ENCODE results near the gene SELENOV.

Gene SELENOV

DNA sequence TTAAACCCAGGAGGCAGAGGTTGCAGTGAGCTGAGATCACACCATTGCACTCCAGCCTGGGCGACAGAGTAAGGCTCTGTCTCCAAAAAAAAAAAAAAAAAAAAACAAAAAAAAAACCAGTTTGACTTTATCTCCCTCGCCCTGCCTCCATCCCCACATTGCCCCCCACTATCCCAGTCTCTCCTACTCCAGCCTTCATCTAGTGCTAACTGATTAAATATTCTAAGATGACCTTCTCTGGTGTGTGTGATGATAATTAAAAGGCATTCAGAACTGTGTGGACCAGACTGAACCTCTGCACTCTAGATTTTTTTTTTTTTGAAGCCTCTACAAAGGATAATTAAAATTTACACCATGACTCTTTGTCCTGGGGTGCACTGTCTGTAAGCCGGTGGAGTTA is 22.2 kb upstream of the SELENOV start:
- no peak for DNase-seq (ENCODE audit: low spot score)

DNA sequence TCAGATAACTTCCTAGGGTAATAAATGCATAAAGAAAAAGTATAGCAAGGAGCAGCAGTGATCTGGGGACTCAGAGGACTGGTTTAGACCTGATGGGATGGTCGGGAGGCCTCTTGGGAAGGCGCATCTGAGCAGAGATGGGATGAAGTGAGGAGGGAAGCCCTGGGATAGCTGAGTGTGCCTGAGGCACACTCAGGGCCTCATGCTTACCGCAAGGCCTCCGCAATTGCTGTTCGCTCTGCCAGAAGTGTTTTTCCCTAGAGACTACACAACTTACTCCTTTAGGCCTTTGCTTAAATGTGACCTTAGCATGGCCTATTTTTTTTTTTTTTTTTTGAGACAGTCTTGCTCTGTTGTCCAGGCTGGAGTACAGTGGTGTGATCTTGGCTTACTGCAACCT is 20.3 kb upstream of the SELENOV start:
- DNase-seq (ENCODE audit: low spot score), result no peak

DNA sequence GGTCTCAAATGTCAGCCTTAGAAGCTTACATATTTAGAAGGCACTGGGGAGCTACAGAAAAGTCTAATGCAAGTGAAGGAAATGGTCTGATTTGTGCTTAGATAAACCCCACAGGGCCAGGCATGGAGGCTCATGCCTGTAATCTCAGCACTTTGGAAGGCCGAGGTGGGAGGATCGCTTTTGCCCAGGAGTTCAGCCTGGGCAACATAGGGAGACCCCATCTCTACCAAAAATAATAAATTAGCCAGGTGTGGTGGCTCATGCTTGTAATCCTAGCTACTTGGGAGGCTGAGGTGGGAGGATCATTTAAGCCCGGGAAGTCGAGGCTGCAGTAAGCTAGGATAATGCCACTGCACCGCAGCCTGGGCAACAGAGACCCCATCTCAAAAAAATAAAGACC is 18.9 kb upstream of the SELENOV start:
- DNase-seq (ENCODE audit: low spot score), result no peak

DNA sequence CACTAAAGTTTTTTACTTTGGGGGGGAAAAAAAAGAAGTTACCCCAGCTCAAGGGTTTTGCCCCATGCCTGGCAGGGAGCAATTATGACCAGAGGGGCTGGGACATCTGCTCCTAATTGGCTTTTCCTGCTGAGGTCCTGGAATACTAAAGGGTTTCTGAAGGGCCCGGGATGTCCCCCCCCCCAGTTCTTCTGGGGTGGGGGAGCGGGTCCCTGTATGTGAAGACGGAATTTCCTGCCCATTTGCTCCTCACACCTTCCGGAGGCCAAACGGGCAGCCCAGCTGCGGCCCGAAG is 17.3 kb upstream of the SELENOV start:
- no peak for DNase-seq (ENCODE audit: low spot score)

DNA sequence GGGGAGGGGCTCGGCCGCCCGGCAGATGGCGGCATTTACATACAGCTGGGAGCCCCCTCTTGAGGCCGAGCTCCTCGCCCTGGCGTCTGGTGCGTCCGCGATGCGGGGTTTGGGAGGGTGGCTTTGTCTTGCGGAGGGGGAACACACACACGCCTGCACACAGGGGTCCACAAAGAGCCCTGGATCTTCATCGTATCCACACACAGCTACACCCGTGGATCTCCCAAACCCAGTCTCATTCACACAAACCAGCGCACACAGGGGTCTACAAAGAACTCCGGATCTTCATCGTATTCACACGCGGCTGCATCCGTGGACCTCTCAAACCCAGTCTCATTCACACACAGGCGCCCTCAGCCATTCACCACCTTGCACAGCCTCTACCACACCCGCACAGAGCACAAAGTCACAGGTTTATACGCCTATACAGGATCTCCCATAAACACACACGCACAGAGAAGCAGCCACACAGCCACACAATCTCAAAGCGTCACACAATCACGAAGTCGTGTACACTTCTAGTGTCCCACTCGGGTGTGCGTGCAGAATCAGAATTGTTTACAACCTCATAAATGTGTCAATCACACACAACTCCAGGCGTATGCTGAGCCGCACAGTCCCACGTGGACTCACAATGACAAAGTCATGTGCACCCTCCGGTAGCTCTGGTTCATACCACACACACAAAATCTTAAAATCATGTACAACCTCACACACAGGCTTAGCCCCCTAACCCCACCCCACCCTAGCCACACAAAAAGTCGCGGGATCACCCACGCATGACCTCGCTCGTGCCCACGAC is 16.7 kb upstream of the SELENOV start:
- DNase-seq (ENCODE audit: low spot score), result no peak

DNA sequence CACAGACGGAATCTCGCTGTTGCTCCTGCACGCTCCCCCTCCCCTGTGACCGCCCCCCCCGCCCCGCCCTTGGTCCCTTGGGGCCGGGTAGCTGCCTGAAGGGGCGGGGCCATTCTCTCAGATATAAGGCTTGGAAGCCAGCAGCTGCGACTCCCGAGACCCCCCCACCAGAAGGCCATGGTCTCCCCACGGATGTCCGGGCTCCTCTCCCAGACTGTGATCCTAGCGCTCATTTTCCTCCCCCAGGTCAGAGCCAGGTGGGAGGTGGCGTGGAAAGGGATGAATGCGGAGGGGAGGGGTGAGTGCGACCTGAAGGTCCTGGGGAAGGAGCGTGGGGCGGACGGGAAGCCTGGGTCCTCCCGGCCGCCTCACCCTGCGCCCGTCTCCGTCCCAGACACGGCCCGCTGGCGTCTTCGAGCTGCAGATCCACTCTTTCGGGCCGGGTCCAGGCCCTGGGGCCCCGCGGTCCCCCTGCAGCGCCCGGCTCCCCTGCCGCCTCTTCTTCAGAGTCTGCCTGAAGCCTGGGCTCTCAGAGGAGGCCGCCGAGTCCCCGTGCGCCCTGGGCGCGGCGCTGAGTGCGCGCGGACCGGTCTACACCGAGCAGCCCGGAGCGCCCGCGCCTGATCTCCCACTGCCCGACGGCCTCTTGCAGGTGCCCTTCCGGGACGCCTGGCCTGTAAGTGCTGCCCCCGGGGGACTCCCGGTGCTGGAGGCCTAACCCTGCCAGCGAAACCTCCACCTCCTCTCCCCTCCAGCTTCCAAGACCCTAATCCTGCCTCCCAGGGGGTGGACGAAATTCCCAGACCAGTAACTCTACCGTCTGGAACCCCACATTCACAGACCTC is 15.9 kb upstream of the SELENOV start, which contains the start of gene DLL3:
TSS of gene DLL3 (plus strand) at position 150 of the 845 bp plus-strand sequence. CDS start at position 178, 28 bp downstream.
- no peak for DNase-seq (ENCODE audit: low spot score)

DNA sequence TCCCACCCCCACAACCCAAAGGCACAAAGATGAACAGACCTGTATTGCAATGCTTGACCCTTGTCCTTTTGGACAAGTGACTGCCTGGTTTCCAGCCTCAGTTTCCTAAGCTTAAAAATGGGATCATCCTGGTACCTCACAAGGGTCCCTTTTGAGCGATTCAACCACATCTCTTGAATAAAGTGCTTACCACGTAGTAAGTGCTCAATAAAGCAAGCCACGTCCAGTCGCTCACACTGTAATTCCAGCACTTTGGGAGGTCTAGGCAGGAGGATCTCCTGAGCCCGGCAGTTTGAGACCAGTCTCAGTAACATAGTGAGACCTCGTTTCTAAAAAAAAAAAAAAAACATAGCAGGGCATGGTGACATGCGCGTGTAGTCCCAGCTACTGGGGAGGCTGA is 15.0 kb upstream of the SELENOV start:
- no peak for DNase-seq (ENCODE audit: low spot score)

DNA sequence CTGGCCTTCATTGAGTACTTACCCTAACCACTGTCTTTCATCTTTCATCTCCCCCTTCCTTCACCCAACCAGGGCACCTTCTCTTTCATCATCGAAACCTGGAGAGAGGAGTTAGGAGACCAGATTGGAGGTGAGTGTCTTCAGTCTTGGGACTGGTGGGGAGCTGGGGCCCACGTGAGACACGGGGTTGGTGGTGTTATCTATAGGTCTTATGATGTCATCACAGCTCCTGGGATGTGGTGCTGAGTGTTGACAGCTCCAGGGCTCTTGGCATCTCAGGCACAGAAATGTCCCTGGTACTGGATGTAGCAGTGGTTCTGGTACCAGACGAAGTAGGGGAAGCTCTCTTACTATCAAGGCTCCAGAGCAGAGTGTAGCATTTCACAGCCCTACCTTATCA is 14.4 kb upstream of the SELENOV start:
- no peak for DNase-seq (ENCODE audit: low spot score)

DNA sequence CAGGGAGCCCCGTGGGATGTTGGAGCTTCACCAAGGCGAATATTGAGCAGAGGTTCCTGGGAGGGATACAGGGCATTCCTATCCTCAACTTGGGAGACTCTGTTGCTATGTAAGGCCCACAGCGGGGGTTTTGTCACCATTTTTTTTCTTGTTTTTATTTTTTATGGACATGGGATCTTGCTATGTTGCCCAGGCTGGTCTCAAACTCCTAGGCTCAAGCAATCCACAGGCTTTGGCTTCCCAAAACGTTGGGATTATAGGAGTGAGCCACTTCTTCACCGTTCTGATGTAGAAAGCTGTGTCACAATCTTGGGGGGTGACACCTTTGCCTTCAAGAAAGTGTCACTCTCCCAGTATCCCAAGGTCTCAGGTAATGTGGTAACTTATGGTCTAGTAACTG is 13.6 kb upstream of the SELENOV start:
- no peak for DNase-seq (ENCODE audit: low spot score)

DNA sequence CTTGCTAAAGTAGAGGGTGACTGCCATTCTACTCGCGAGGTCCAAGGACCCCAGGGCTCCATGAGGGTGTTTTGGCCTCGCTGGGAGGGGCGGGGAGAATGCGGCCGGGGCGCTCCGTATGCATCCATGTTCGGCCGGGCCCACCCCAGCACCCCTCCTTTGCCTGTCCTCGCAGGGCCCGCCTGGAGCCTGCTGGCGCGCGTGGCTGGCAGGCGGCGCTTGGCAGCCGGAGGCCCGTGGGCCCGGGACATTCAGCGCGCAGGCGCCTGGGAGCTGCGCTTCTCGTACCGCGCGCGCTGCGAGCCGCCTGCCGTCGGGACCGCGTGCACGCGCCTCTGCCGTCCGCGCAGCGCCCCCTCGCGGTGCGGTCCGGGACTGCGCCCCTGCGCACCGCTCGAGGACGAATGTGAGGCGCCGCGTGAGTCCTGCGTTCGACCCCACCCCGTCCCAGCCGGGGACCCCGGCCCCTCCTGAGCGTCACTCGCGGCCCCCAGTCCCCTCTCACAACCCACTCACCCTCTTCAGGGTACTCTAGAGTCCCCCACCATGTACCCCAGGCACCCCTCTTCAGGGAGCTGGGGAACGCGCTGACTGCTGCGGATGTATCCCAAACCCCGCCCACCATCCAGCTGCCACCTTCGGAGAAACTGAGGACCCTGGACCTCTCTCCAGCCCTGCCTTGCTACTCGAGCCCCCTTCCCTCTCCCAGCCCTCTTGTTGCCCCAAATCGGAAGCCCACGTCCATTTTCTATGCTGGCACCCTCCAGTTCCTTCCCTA is 12.1 kb upstream of the SELENOV start:
- DNase-seq (ENCODE audit: low spot score), result no peak

DNA sequence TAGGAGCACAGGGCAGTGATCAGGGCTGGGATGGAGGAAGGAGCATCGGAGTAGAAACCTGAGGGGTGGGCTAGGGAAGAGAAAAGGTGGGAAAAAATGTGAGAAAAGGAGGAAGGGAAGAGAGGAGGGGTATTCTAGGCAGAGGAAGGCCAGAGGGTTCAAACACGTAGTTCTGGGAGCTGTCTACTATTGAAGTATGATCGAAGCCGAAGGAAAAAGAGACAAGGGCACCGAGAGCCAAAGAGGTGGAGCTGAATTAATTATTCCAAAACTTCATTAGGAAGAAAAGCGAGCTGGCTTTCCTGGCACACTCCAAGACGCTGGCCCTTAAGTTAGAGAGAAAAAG is 8.4 kb upstream of the SELENOV start:
- DNase-seq (ENCODE audit: low spot score), result no peak

DNA sequence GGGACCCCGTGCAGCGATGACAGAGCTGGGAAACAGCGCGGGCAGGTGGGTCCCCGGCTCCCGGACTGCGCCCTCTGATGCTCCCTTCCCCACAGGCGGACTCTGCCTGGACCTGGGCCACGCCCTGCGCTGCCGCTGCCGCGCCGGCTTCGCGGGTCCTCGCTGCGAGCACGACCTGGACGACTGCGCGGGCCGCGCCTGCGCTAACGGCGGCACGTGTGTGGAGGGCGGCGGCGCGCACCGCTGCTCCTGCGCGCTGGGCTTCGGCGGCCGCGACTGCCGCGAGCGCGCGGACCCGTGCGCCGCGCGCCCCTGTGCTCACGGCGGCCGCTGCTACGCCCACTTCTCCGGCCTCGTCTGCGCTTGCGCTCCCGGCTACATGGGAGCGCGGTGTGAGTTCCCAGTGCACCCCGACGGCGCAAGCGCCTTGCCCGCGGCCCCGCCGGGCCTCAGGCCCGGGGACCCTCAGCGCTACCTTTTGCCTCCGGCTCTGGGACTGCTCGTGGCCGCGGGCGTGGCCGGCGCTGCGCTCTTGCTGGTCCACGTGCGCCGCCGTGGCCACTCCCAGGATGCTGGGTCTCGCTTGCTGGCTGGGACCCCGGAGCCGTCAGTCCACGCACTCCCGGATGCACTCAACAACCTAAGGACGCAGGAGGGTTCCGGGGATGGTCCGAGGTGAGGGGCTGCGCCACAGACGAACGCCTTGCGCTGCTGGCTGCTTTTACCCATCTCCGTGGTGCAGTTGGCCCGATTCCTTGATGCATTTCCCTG is 7.8 kb upstream of the SELENOV start:
- DNase-seq (ENCODE audit: low spot score), result peak; percentile 17

DNA sequence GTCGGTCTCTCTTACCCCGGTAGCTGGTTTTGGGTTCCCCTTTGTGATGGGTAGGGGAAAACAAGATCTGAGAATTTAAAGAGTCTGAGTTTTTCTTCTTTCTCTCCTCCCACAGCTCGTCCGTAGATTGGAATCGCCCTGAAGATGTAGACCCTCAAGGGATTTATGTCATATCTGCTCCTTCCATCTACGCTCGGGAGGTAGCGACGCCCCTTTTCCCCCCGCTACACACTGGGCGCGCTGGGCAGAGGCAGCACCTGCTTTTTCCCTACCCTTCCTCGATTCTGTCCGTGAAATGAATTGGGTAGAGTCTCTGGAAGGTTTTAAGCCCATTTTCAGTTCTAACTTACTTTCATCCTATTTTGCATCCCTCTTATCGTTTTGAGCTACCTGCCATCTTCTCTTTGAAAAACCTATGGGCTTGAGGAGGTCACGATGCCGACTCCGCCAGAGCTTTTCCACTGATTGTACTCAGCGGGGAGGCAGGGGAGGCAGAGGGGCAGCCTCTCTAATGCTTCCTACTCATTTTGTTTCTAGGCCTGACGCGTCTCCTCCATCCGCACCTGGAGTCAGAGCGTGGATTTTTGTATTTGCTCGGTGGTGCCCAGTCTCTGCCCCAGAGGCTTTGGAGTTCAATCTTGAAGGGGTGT is 7.1 kb upstream of the SELENOV start:
- no peak for DNase-seq (ENCODE audit: low spot score)

DNA sequence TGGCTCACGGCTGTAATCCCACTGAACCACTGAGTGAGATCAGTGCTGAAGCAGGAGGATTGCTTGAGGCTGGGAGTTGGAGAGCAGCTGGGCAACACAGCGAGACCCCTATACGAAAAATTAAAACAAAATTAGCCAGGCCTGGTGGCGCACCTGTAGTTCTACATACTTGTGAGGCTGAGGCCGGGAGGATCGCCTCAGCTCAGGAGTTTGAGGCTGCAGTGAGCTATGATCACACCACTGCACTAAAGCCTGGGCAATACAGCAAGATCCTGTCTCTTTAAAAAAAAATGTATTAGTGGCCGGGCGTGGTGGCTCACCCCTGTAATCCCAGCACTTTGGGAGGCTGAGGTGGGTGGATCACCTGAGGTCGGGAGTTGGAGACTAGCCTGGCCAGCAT is 6.3 kb upstream of the SELENOV start:
- no peak for DNase-seq (ENCODE audit: low spot score)

DNA sequence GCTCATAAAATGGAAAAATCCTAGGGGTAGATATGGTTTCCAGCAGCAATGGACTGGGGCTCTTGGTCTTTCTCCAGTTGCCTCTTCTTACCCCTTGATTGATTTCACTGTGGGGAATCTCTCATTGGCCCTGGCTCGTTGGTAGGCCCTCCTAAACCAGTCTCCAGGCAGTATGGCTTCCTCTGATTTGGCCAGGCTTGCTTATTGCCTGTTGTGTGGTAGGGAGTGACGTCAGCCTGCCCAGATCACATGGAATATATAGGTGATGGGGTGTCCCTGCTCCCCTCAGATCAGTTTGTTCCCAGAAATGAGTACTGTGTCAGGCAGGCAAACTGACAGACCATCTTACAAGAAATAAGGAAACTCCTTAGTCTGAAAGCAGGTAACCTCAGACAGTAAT is 5.7 kb upstream of the SELENOV start:
- DNase-seq (ENCODE audit: low spot score), result no peak

DNA sequence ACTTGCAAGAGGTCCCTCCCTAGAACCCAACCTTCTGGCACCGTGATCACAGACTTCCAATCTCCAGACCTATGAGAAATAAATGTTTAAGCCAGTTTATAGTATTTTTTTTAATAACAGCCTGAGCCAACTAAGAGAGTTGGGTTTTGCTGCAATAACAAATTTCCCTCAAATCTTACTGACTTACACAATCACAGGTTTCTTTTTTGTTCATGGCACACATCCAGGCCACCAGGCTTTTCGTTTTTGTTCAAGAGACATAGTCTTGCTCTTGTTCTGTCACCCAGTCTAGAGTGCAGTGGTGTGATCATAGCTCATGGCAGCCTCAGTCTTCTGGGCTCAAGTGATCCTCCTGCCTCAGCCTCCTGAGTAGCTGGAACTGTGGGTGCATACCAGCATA is 2.0 kb upstream of the SELENOV start:
- no peak for DNase-seq (ENCODE audit: low spot score)

DNA sequence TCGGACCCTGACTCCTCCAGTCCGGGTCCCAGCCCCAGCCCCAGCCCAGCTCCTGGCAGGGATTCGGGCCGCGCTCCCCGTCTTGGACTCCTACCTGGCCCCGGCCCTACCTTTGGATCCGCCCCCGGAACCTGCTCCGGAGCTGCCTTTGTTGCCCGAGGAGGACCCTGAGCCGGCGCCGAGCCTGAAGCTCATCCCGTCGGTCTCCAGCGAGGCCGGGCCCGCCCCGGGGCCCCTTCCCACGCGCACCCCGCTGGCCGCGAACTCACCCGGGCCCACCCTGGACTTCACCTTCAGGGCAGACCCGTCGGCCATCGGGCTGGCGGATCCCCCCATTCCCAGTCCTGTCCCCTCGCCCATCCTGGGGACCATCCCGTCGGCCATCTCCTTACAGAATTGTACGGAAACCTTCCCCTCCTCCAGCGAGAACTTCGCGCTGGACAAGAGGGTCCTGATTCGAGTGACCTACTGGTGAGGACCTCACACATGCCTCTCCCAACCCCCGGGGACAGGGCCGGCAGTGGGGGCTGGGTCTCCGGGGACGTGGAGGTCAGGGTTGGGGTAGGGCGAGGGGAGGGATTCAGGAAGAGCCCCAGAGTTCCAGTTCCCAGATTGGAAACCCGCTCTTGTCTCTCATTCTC is 732 bp downstream of the SELENOV start:
- DNase-seq (ENCODE audit: low spot score), result no peak

DNA sequence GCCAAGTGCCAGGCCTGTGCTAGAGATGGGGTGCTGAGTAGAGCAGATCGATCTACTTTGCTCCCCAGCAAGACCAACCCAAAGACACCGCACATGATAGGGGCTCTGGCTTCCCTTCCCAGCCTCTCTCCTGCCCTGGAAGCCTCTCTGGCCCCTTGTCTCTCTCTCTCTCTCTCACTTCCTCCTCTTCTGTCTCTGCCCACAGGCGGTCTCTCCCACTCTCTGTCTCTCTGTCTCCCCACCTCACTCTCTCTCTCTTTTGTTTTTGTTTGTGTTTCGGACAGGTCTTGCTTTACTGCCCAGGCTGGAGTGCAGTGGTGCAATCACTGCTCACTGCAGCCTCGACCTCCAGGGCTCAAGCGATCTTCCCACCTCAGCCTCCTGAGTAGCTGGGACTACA is 1.3 kb downstream of the SELENOV start:
- no peak for DNase-seq (ENCODE audit: low spot score)

DNA sequence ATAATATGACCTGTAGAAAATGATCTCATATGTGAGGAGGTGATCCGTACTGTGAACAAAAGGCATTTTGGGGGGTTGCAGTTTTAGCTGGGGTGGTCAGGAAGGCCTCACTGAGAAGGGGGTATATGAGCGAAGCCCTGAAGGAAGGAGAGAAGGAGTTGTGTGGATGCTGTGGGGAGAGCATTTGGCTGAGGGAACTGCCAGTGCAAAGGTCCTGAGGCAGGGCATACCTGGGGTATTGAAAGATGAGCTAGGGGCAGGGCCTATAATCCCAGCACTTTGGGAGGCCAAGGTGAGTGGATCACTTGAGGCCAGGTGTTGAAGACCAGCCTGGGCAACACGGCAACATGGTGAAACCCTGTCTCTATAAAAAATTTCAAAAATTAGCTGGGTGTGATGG is 2.5 kb downstream of the SELENOV start:
- no peak for DNase-seq (ENCODE audit: low spot score)

DNA sequence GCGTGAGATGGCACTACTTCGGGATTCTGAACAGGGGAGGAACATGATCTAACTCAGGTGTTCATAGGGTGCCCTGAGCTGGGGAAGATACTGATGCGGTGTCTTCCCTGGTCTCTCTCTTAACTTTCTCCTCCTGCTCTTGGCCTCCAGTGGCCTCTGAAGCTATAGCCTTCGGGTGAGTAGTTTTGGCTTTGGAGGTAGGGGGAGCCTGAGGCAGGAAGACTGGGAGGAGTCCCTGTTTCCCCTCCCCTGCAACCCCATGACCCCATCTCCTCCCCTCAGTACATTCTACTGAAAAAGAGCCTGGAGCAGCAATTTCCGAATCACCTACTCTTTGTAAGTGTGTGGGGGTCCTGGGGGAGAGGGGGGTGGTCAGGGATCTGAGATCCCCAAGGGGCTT is 3.5 kb downstream of the SELENOV start:
- DNase-seq (ENCODE audit: low spot score), result no peak

DNA sequence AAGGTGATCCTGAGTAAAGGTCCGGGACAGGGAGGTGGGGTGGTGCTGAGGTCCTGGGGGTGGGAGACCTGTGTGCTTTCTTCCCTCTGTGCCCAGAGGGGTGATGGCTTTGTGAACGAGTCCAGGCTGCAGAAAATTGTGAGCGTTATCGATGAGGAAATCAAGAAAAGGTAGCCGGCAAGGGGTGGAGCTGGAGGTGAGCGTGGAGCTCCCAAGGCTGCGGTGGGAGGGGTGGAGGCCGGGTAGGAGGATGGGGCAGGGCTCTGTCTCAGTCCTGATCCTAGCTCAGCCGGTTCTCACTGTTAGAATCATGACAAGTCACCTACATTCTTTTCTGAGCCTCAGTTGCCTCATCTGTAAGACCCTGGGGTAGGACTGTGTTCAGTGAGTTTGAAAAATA is 4.0 kb downstream of the SELENOV start:
- DNase-seq (ENCODE audit: low spot score), result no peak
